ENCODE data around the gene SORBS1. TPM values are rescaled to one million over a fixed set of nuclear protein-coding genes. Genes with fewer than 3 reads are reported as not detected.

Gene SORBS1
- total and polyA plus RNA-seq, 2 donors (not counting 1 experiment from before 2014, with no cell fraction given): 0.21 to 1.5 TPM

- Mint-ChIP-seq H3K4me3 (no peak overlapping the region), H3K27me3 (no peaks in the 10 kb centered on the region), H3K9me3 (ENCODE audit: insufficient read depth) (no peaks in the 10 kb centered on the region), H3K4me1 (no peaks in the 10 kb centered on the region), H3K27ac (no peak overlapping the region)
- H2AFZ ChIP-seq (ENCODE audit: insufficient read depth, low read depth, low read length, poor library complexity, severe bottlenecking): no peak overlapping the region
- no peak overlapping the region for H3K4me3 ChIP-seq (ENCODE audit: control extremely low read depth in 1 of 5, extremely low read depth in 1 of 5, insufficient read depth in 1 of 5, low read depth in 2 of 5, low read length in 4 of 5)
- peaks cover 0 to 3% (median 0%) of the 10 kb centered on the region in 3 donors for H3K9me3 ChIP-seq (ENCODE audit: control extremely low read depth in 1 of 3, control insufficient read depth in 2 of 3, insufficient read depth in 1 of 3, low read length in 2 of 3)
- 78% methylated on average over 8 of the region's 12 CpGs for WGBS (ENCODE audit: insufficient coverage)
- H3K27me3 ChIP-seq (replicated peaks in 1 of 4; ENCODE audit: control extremely low read depth in 1 of 4, control insufficient read depth in 3 of 4, insufficient read depth in 4 of 4, low read length in 3 of 4): no peaks in the 10 kb centered on the region
- no peaks in the 10 kb centered on the region for H4K20me1 ChIP-seq (ENCODE audit: control insufficient read depth, insufficient read depth, low read length, poor library complexity, severe bottlenecking)
- no peak overlapping the region for H3K9ac ChIP-seq (ENCODE audit: low read length)
- ATAC-seq (ENCODE audit: low read depth) (no peak), DNase-seq (no peak)
- no peaks in the 10 kb centered on the region for H3K79me2 ChIP-seq (ENCODE audit: control insufficient read depth, insufficient read depth, low read length)
- TF ChIP-seq EZH2 (IDR thresholded peaks at IDR 0.05; ENCODE audit: borderline replicate concordance, insufficient read depth, low read depth, low read length, poor library complexity, severe bottlenecking): no peak
- no peak for TF ChIP-seq CTCF (IDR thresholded peaks at IDR 0.05)
- H3K4me2 ChIP-seq (replicated peaks; ENCODE audit: low read depth, low read length, poor library complexity, severe bottlenecking): no peak overlapping the region
- H3K36me3 ChIP-seq (replicated peaks in 1 of 2; ENCODE audit: control extremely low read depth in 1 of 2, control insufficient read depth in 1 of 2, extremely low read depth in 1 of 2, insufficient read depth in 2 of 2, low read length in 1 of 2): no peaks in the 10 kb centered on the region
- no peaks in the 10 kb centered on the region for H3K4me1 ChIP-seq (ENCODE audit: control insufficient read depth in 2 of 2, insufficient read depth in 2 of 2, low read length in 2 of 2)
- H3K27ac ChIP-seq (ENCODE audit: low read length in 2 of 2): no peak overlapping the region
- POLR2A ChIA-PET: no interaction called here
- intact Hi-C loops (cut with micrococcal nuclease): no loop called here
- CTCF ChIA-PET: no interaction called here
These were observed 227.0 kb downstream of the SORBS1 start for GRCh38 chr10:95333997-95334804.

GRCh38 chr10:95332666-95333249, 228.4 kb downstream of the SORBS1 start:
- no peak for DNase-seq
- Histone ChIP-seq H3K27me3 (replicated peaks in 1 of 4; ENCODE audit: control extremely low read depth in 1 of 4, control insufficient read depth in 3 of 4, insufficient read depth in 4 of 4, low read length in 3 of 4) (no peaks in the 10 kb centered on the region), H3K27ac (ENCODE audit: low read length in 2 of 2) (no peak overlapping the region), H4K20me1 (ENCODE audit: control insufficient read depth, insufficient read depth, low read length, poor library complexity, severe bottlenecking) (no peaks in the 10 kb centered on the region), H2AFZ (ENCODE audit: insufficient read depth, low read depth, low read length, poor library complexity, severe bottlenecking) (no peak overlapping the region), H3K79me2 (ENCODE audit: control insufficient read depth, insufficient read depth, low read length) (no peaks in the 10 kb centered on the region), H3K9ac (ENCODE audit: low read length) (no peak overlapping the region), H3K4me1 (ENCODE audit: control insufficient read depth in 2 of 2, insufficient read depth in 2 of 2, low read length in 2 of 2) (no peaks in the 10 kb centered on the region), H3K9me3 (ENCODE audit: control extremely low read depth in 1 of 3, control insufficient read depth in 2 of 3, insufficient read depth in 1 of 3, low read length in 2 of 3) (peaks cover 0 to 3% (median 0%) of the 10 kb centered on the region in 3 donors), H3K36me3 (replicated peaks in 1 of 2; ENCODE audit: control extremely low read depth in 1 of 2, control insufficient read depth in 1 of 2, extremely low read depth in 1 of 2, insufficient read depth in 2 of 2, low read length in 1 of 2) (no peaks in the 10 kb centered on the region), H3K4me2 (replicated peaks; ENCODE audit: low read depth, low read length, poor library complexity, severe bottlenecking) (no peak overlapping the region), H3K4me3 (ENCODE audit: control extremely low read depth in 1 of 5, extremely low read depth in 1 of 5, insufficient read depth in 1 of 5, low read depth in 2 of 5, low read length in 4 of 5) (no peak overlapping the region)
- Mint-ChIP-seq H3K27ac (no peak overlapping the region), H3K4me3 (no peak overlapping the region), H3K27me3 (no peaks in the 10 kb centered on the region), H3K4me1 (no peaks in the 10 kb centered on the region), H3K9me3 (ENCODE audit: insufficient read depth) (no peaks in the 10 kb centered on the region)
- intact Hi-C loops (cut with micrococcal nuclease): no loop called here
- CTCF ChIA-PET: no interaction called here
- WGBS (ENCODE audit: insufficient coverage): 100% methylated on average over 2 of the region's 4 CpGs
- no peak for TF ChIP-seq CTCF (IDR thresholded peaks at IDR 0.05)
- TF ChIP-seq EZH2 (IDR thresholded peaks at IDR 0.05; ENCODE audit: borderline replicate concordance, insufficient read depth, low read depth, low read length, poor library complexity, severe bottlenecking): no peak
- POLR2A ChIA-PET: interaction anchor here (0.7 kb wide), 1 partner anchor 68 kb away, joined by 3 read pairs; no protein-coding TSS in a partner anchor
- ATAC-seq (ENCODE audit: low read depth): no peak
